A549 (cell line): ENCODE data around the gene BIRC5. TPM values are rescaled to one million over a fixed set of nuclear protein-coding genes. Genes with fewer than 3 reads are reported as not detected.

Experiments
- ATAC-seq, 2 experiments: fragments of 200-7000 bp in 1 of 2; fragments of >200 bp in 1 of 2; cut with Nextera tagmentation in 1 of 2; cut with Tn5 transposase in 1 of 2; 3 replicates each; pipeline versions ENCODE4 v1.8.0 to v1.9.1; 2018 to 2020; ENCODE audit warnings: mild to moderate bottlenecking in 1 of 2, moderate library complexity in 1 of 2
- CTCF ChIA-PET: fragments of 300-600 bp; sonication (Branson Sonifier 250); formaldehyde crosslinking; extraction: SDS; loops from one replicate; lab custom pipeline; 2021; ENCODE audit warnings: antibody characterized with exemption, inconsistent platforms; lab: Yijun Ruan, JAX
- POLR2A ChIA-PET: fragments of 350-600 bp; formaldehyde crosslinking; extraction: SDS; loops from one replicate; lab custom pipeline; 2021; ENCODE audit warnings: antibody characterized with exemption, inconsistent platforms; lab: Yijun Ruan, JAX
- DNase-seq, 2 experiments: peaks; one replicate each; pipeline versions ENCODE4 v3.0.0 to v3.0.0-alpha.2; 2011 to 2016; ENCODE audit warnings: low read depth in 1 of 2, low spot score in 1 of 2
- FAIRE-seq: peaks from 2 replicates; lab custom pipeline; 2011; peaks lifted over from hg19 to GRCh38; lab: Jason Lieb, UNC
- H3K27ac ChIP-seq, 2 experiments: fragments of >200 bp; sonication (Bioruptor Twin); formaldehyde crosslinking; 3 replicates each; pipeline ENCODE4 v1.5.1; 2016 to 2017
- H3K4me1 ChIP-seq: fragments of >200 bp; sonication (Bioruptor Twin); formaldehyde crosslinking; 3 replicates; pipeline ENCODE4 v1.6.1; 2016
- H3K4me2 ChIP-seq: fragments of >200 bp; sonication (Bioruptor Twin); formaldehyde crosslinking; 3 replicates; pipeline ENCODE4 v1.6.1; 2016
- H3K4me3 ChIP-seq: fragments of >200 bp; sonication (Bioruptor Twin); formaldehyde crosslinking; 3 replicates; pipeline ENCODE4 v1.5.1; 2016
- H3K9me3 ChIP-seq: fragments of >200 bp; sonication (Bioruptor Twin); formaldehyde crosslinking; 3 replicates; pipeline ENCODE4 v1.6.1; 2016
- CBX8 ChIP-seq: fragments of 200-600 bp; sonication (generic); IDR thresholded peaks from 2 replicates; pipeline ENCODE4 v1.6.1; 2016
- CHD4 ChIP-seq: fragments of 200-600 bp; sonication (generic); IDR thresholded peaks from 2 replicates; pipeline ENCODE4 v1.6.1; 2016; ENCODE audit warnings: antibody characterized with exemption, mild to moderate bottlenecking, borderline replicate concordance
- FOSB ChIP-seq: fragments of 250-450 bp; sonication (Bioruptor Pico); IDR thresholded peaks from 2 replicates; pipeline ENCODE4 v1.5.0; 2020; ENCODE audit warnings: mild to moderate bottlenecking, moderate library complexity
- FOSL2 ChIP-seq, 2 experiments: fragments of 450-650 bp in 1 of 2; fragments of >200 bp in 1 of 2; sonication (Bioruptor Twin) in 1 of 2; formaldehyde crosslinking; IDR thresholded peaks; 2 replicates each; pipeline versions ENCODE4 v1.5.0 to v1.6.1; 2016 to 2020; ENCODE audit warnings: mild to moderate bottlenecking in 1 of 2, moderate library complexity in 1 of 2
- GATA3 ChIP-seq: IDR thresholded peaks from 2 replicates; pipeline ENCODE4 v1.6.1; 2012; ENCODE audit warnings: borderline replicate concordance
- HDAC2 ChIP-seq: fragments of 200-600 bp; sonication (generic); IDR thresholded peaks from 2 replicates; pipeline ENCODE4 v1.6.1; 2016
- MAFK ChIP-seq: fragments of 450-650 bp; IDR thresholded peaks from 2 replicates; pipeline ENCODE4 v1.6.1; 2014; ENCODE audit not compliant: partially characterized antibody
- PHF8 ChIP-seq: fragments of 200-600 bp; sonication (generic); IDR thresholded peaks from 2 replicates; pipeline ENCODE4 v1.6.1; 2016; ENCODE audit warnings: low read depth, mild to moderate bottlenecking, antibody characterized with exemption, moderate library complexity, borderline replicate concordance
- RFX5 ChIP-seq: fragments of 450-650 bp; IDR thresholded peaks from 2 replicates; pipeline ENCODE4 v1.7.1; 2014; ENCODE audit warnings: antibody characterized with exemption, mild to moderate bottlenecking, moderate library complexity
- TFCP2L1 ChIP-seq: fragments of 250-450 bp; sonication (Bioruptor Pico); IDR thresholded peaks from 2 replicates; pipeline ENCODE4 v1.5.0; 2021; ENCODE audit warnings: mild to moderate bottlenecking
- ZC3H11A ChIP-seq: fragments of 450-650 bp; IDR thresholded peaks from 2 replicates; pipeline ENCODE4 v1.6.1; 2014; ENCODE audit warnings: antibody characterized with exemption, mild to moderate bottlenecking
- WGBS: methylation state at CpG from one replicate; pipeline ENCODE4 v1.1.6; 2017; ENCODE audit errors: missing lambda C conversion rate; 5-methylcytosine and 5-hydroxymethylcytosine counted together
- polyA plus RNA-seq, 4 experiments: library from polyadenylated mRNA; depleted of rRNA in 3 of 4; stranded (reverse); fragments of >200 nt; fragmentation: RNase III in 1 of 4; extraction: RNeasy Plus Mini Kit Qiagen cat#74134 plus additional on column Dnase treatment in 1 of 4; gene quantifications; 2 replicates in 3 of 4; 3 replicates in 1 of 4; pipeline ENCODE4 v1.2.3, GENCODE V29; 2011 to 2017
- TF ChIP-seq, protein P1 (sequence below): fragments of 250-450 bp; sonication (Bioruptor Pico); IDR thresholded peaks from 2 replicates; pipeline ENCODE4 v1.5.0; 2020; ENCODE audit warnings: low read depth, mild to moderate bottlenecking, moderate library complexity
- TF ChIP-seq, protein P2 (sequence below): fragments of 450-650 bp; IDR thresholded peaks from 2 replicates; pipeline ENCODE4 v1.6.1; 2014; ENCODE audit warnings: antibody characterized with exemption
- TF ChIP-seq, protein P3 (sequence below): IDR thresholded peaks from 2 replicates; pipeline ENCODE4 v1.6.1; 2012
- TF ChIP-seq, protein P4 (sequence below): IDR thresholded peaks from 2 replicates; pipeline ENCODE4 v1.6.1; 2012

Gene BIRC5
- polyA plus RNA-seq, 2 of the 4 experiments (the other 2 are of a cell fraction): 51.9 to 109 TPM

DNA sequence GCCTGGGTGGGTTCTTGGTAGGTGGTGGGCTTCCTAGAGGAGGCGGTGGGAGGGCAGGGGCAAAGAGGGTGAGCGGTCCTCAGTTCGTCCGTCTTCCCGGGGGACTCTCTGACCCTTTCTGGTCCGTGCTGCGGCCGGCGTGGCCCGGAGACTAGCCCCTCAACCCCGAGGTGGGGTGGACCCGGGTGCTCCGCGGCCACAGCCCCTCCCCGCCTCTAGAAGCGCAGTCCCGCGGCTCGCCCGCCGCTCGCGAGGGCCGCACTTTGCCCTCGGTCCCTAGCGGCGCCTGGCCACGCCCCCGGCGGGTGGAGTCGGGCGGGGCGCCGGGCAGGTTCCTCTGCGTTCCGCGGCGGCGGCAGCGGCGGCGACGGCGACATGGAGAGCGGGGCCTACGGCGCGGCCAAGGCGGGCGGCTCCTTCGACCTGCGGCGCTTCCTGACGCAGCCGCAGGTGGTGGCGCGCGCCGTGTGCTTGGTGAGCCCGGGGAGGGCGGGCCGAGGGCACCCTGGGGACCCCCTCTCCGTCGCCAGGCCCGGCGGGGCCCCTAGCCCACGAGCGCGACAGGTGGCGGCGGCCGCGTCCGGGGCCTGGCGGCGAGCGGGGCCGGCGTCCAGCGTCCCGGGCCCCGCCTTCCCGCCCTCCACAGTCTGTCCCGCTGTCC, 45.7 kb upstream of the BIRC5 start, which contains the start of gene SYNGR2 (continued):
- TF ChIP-seq, protein P1, sequence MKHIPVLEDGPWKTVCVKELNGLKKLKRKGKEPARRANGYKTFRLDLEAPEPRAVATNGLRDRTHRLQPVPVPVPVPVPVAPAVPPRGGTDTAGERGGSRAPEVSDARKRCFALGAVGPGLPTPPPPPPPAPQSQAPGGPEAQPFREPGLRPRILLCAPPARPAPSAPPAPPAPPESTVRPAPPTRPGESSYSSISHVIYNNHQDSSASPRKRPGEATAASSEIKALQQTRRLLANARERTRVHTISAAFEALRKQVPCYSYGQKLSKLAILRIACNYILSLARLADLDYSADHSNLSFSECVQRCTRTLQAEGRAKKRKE (CRISPR knock-in tag): no peak
- TF ChIP-seq RFX5: no peak
- no peak for TF ChIP-seq MAFK
- TF ChIP-seq CBX8: no peak
- no peak for TF ChIP-seq FOSB (CRISPR knock-in tag)
- TF ChIP-seq, protein P2, sequence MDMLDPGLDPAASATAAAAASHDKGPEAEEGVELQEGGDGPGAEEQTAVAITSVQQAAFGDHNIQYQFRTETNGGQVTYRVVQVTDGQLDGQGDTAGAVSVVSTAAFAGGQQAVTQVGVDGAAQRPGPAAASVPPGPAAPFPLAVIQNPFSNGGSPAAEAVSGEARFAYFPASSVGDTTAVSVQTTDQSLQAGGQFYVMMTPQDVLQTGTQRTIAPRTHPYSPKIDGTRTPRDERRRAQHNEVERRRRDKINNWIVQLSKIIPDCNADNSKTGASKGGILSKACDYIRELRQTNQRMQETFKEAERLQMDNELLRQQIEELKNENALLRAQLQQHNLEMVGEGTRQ: no peak
- TF ChIP-seq FOSL2 (IDR thresholded peaks at IDR 0.05): no peak
- TF ChIP-seq FOSL2 (CRISPR knock-in tag; IDR thresholded peaks at IDR 0.05): 0 out of 2 replicates have a peak, but pooled peaks have one; percentile 6
- TF ChIP-seq HDAC2: no peak
- peak; percentile 63; the same call in 1 of the 2 replicates for TF ChIP-seq PHF8

DNA sequence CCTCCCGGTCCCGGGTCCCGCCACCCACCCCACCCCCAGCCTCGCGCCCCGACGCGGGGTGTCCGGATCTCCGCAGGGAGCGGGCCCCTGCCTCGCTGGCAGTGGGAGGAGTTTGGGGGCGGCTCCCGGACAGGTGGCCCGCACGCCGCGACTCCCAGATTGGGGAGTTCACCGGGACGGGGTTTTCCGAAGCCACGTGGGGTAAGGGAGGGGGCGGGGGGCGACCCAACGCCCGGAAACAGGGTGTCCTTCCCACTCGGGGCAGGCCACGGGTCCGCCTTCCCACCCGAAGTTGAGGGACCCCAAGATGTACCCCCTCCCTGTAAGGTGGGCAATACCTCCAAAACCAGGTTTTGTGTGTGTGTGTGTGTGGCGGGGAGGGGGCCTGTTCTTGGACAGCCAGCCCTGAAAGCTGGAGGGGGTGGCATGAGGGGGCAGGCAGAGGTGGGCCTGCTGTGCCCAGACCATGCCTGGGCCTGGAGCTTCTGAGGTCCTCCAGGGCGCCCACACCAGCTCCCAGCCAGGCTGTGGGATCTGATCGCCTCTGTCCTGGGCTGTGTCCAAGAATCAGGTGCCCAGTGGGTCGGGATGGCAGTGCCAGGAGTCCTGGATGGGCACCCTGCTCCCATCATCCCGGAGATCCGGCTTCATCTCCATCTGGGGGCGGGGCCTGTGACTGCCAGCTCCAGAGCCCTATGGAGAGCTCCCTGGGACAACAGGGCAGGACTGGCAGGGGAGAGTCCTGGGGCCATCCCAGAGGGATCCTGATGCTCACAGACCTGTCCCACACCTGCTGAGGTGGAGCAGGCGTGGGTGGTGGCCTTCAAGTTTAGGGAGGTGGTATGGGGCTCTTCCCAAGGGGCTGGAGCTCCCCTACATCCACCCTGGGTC, 44.9 kb upstream of the BIRC5 start:
- FAIRE-seq: no peak
- peak overlapping the region; percentile 89 for H3K4me3 ChIP-seq
- POLR2A ChIA-PET: interaction anchor here (0.6 to 1.5 kb wide), 8 partner anchors 14 to 211 kb away, joined by 3 to 8 read pairs (median 3); partner anchors contain the start of genes AFMID and TNRC6C
- CTCF ChIA-PET: interaction anchor here (0.6 to 13.2 kb wide), 9 partner anchors 9 to 703 kb away, joined by 3 to 295 read pairs (median 7); partner anchors contain the start of genes AFMID, C17orf99 and TK1
- peak overlapping the region; percentile 86 to 96 for H3K27ac ChIP-seq
- no peaks in the 10 kb centered on the region for H3K9me3 ChIP-seq
- peak overlapping the region; percentile 91 for H3K4me2 ChIP-seq
- TF ChIP-seq, protein P3, sequence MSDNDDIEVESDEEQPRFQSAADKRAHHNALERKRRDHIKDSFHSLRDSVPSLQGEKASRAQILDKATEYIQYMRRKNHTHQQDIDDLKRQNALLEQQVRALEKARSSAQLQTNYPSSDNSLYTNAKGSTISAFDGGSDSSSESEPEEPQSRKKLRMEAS: peak; percentile 57; the same call in 1 of the 2 replicates
- TF ChIP-seq, protein P4, sequence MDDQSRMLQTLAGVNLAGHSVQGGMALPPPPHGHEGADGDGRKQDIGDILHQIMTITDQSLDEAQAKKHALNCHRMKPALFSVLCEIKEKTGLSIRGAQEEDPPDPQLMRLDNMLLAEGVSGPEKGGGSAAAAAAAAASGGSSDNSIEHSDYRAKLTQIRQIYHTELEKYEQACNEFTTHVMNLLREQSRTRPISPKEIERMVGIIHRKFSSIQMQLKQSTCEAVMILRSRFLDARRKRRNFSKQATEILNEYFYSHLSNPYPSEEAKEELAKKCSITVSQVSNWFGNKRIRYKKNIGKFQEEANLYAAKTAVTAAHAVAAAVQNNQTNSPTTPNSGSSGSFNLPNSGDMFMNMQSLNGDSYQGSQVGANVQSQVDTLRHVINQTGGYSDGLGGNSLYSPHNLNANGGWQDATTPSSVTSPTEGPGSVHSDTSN: peak; percentile 80
- no peak for TF ChIP-seq ZC3H11A
- no peak for TF ChIP-seq CBX8
- no peak for TF ChIP-seq FOSB (CRISPR knock-in tag)
- TF ChIP-seq GATA3: no peak
- TF ChIP-seq, protein P2: peak; percentile 45; the same call in 1 of the 2 replicates
- no peak for TF ChIP-seq CHD4
- TF ChIP-seq MAFK: no peak
- TF ChIP-seq TFCP2L1 (CRISPR knock-in tag): 0 out of 2 replicates have a peak, but pooled peaks have one; percentile 21
- DNase-seq: peak; percentile 80 to 96
- ATAC-seq: peak; percentile 77 to 86
- H3K4me1 ChIP-seq: peaks cover 26% of the 10 kb centered on the region
- 2% methylated on average over 23 of the region's 38 CpGs for WGBS
